Body of pancreas (tissue), 4 donors: Measurements from ENCODE around the gene UST.

Source experiments
- POLR2A ChIP-seq, 3 donors: fragments of 450-650 bp; IDR thresholded peaks; one replicate each; pipeline ENCODE4 v1.6.1; 2016; ENCODE audit warnings: antibody characterized with exemption in 3 of 3, mild to moderate bottlenecking in 2 of 3
- TF ChIP-seq, protein P1 (sequence below), 7 experiments: fragments of 450-650 bp in 4 of 7; fragments of 200-600 bp in 3 of 7; sonication (generic) in 3 of 7; IDR thresholded peaks; one replicate each; pipeline ENCODE4 v1.5.1; 2016 to 2019; ENCODE audit warnings: antibody characterized with exemption in 7 of 7

DNA sequence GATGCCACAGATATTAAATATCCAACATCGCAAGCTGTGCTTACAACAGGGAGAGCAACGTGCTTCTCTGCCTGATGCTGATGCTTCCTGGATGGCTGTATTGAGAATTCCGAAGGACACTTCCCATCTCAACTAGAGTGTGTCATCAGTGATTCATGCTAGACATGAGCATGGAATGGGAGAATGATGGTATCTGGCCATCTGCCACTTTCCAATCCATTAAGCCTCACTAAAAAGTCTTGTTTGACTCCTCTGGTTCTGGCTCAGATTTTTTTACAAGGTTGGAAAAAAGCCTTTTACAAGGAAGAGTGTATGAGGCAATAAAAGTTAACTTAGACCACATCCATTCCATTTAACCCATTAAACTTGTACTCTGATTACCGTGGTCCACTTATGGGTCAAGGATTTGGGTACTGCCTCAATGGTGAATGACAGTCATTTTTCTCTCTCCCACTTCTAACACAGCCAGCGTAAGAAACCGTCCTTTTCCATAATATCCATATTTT, 265.3 kb downstream of the UST start:
- TF ChIP-seq, protein P1, sequence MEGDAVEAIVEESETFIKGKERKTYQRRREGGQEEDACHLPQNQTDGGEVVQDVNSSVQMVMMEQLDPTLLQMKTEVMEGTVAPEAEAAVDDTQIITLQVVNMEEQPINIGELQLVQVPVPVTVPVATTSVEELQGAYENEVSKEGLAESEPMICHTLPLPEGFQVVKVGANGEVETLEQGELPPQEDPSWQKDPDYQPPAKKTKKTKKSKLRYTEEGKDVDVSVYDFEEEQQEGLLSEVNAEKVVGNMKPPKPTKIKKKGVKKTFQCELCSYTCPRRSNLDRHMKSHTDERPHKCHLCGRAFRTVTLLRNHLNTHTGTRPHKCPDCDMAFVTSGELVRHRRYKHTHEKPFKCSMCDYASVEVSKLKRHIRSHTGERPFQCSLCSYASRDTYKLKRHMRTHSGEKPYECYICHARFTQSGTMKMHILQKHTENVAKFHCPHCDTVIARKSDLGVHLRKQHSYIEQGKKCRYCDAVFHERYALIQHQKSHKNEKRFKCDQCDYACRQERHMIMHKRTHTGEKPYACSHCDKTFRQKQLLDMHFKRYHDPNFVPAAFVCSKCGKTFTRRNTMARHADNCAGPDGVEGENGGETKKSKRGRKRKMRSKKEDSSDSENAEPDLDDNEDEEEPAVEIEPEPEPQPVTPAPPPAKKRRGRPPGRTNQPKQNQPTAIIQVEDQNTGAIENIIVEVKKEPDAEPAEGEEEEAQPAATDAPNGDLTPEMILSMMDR (IDR thresholded peaks at IDR 0.05), result no peak
- no peak for TF ChIP-seq POLR2A (IDR thresholded peaks at IDR 0.05)
